Smooth muscle cell (in vitro differentiated cells): ENCODE data around the gene PAFAH1B2. TPM values are rescaled to one million over a fixed set of nuclear protein-coding genes. Genes with fewer than 3 reads are reported as not detected.

ENCODE experiments used
- DNase-seq: peaks from one replicate; lab custom pipeline; 2025; ENCODE audit not compliant: unreplicated experiment; lab: John Stamatoyannopoulos, UW
- H2AFZ ChIP-seq: fragments of 200-600 bp; sonication (generic); 2 replicates; pipeline ENCODE4 v1.6.0; 2016; ENCODE audit warnings: antibody characterized with exemption, low read depth, mild to moderate bottlenecking
- H3F3A ChIP-seq: fragments of 200-600 bp; sonication (generic); 2 replicates; pipeline ENCODE4 v1.6.0; 2017; ENCODE audit warnings: antibody characterized with exemption, low read depth
- H3K27ac ChIP-seq: fragments of 200-600 bp; sonication (generic); 2 replicates; pipeline ENCODE4 v1.5.1; 2016; ENCODE audit warnings: low read depth, mild to moderate bottlenecking
- H3K27me3 ChIP-seq: fragments of 200-600 bp; sonication (generic); 2 replicates; pipeline ENCODE4 v1.6.1; 2016; ENCODE audit warnings: low read depth, mild to moderate bottlenecking
- H3K36me3 ChIP-seq: fragments of 200-600 bp; sonication (generic); 2 replicates; pipeline ENCODE4 v1.5.1; 2016; ENCODE audit warnings: low read depth
- H3K4me1 ChIP-seq: fragments of 200-600 bp; sonication (generic); 2 replicates; pipeline ENCODE4 v1.5.1; 2016; ENCODE audit warnings: low read depth
- H3K4me2 ChIP-seq: fragments of 200-600 bp; sonication (generic); 2 replicates; pipeline ENCODE4 v1.6.0; 2016; ENCODE audit warnings: mild to moderate bottlenecking
- H3K4me3 ChIP-seq: fragments of 200-600 bp; sonication (generic); 2 replicates; pipeline ENCODE4 v1.5.1; 2016; ENCODE audit warnings: mild to moderate bottlenecking
- H3K79me2 ChIP-seq: fragments of 200-600 bp; sonication (generic); 2 replicates; pipeline ENCODE4 v1.6.0; 2016; ENCODE audit warnings: low read depth, mild to moderate bottlenecking
- H3K9ac ChIP-seq: fragments of 200-600 bp; sonication (generic); 2 replicates; pipeline ENCODE4 v1.6.0; 2016; ENCODE audit warnings: low read depth
- H3K9me3 ChIP-seq: fragments of 200-600 bp; sonication (generic); replicated peaks from 2 replicates; pipeline ENCODE4 v1.5.1; 2016; ENCODE audit warnings: low read depth
- H4K20me1 ChIP-seq: fragments of 200-600 bp; sonication (generic); 2 replicates; pipeline ENCODE4 v1.6.0; 2016; ENCODE audit warnings: low read depth
- CTCF ChIP-seq: fragments of 200-600 bp; sonication (generic); IDR thresholded peaks from 2 replicates; pipeline ENCODE4 v1.5.1; 2017; ENCODE audit warnings: borderline replicate concordance, mild to moderate bottlenecking, antibody characterized with exemption; ENCODE audit not compliant: insufficient read depth, poor library complexity, severe bottlenecking
- WGBS: methylation state at CpG from one replicate; pipeline ENCODE4 v1.1.7; 2016; ENCODE audit warnings: low lambda C conversion rate; 5-methylcytosine and 5-hydroxymethylcytosine counted together
- polyA plus RNA-seq: library from polyadenylated mRNA; unstranded; fragments of >200 nt; fragmentation: Nextera tagmentation; extraction: Ambion mirVana; gene quantifications from 2 replicates; pipeline ENCODE4 v1.2.1, GENCODE V29; 2016
- total RNA-seq: library from RNA; depleted of rRNA; stranded (reverse); fragments of >200 nt; gene quantifications from 2 replicates; pipeline ENCODE4 v1.2.3, GENCODE V29; 2014

PAFAH1B2 gene
- total and polyA plus RNA-seq, 2 experiments from 2014 or later, result 30.7 to 146 TPM

DNA sequence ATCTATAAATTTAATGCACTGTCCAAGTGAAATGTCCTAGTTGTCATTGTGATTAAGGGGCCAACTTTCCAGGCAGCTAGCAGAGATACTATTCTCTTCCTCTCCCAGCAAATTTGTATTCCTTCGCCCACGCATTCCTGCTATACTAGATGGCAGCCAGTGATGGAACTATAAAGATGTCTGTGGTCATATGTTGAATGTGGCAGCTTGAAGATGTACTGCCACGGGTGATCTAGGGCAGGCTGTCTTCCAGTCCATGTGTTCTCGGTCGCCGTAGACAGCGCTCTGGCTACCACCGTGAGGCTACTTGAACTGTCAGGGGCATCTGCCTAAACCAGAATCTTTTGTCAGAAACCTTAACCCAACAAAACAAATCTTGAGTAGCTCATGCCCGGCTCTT lies 26.1 kb downstream of the PAFAH1B2 start:
- Histone ChIP-seq H3F3A (peaks cover 43% of the 10 kb centered on the region), H3K4me3 (no peak overlapping the region), H3K4me1 (peaks cover 39% of the 10 kb centered on the region), H4K20me1 (peaks cover 78% of the 10 kb centered on the region), H3K79me2 (peaks cover 26% of the 10 kb centered on the region), H3K9ac (no peak overlapping the region), H2AFZ (no peak overlapping the region), H3K27ac (peak overlapping the region; percentile 80), H3K9me3 (no peaks in the 10 kb centered on the region), H3K4me2 (peak overlapping the region; percentile 63), H3K27me3 (no peaks in the 10 kb centered on the region), H3K36me3 (peaks cover 27% of the 10 kb centered on the region)
- DNase-seq, result no peak
- no peak for TF ChIP-seq CTCF
- WGBS, result 60% methylated on average over 9 of the region's 9 CpGs

DNA sequence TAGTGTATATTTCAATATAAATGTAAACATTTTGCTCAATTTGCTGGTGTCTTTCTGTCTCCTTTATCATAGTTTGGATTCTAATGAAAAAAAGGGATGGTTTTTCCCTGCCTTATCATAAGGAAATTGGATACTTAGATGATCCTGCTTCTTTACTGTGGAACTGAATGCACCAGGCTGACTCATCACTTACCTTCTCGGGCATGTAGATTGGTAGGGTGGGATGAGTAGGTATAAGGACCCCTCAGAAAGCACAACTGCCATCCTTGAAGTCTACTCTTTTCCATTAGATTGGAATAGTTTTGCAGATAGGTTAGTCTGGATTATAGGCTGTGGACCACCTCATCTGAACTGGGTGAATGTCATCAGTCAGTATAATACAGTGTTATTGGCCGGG lies 26.9 kb downstream of the PAFAH1B2 start:
- peaks cover 27% of the 10 kb centered on the region for H3K36me3 ChIP-seq
- H2AFZ ChIP-seq, result no peak overlapping the region
- peak overlapping the region; percentile 63 for H3K4me2 ChIP-seq
- peak overlapping the region; percentile 80 for H3K27ac ChIP-seq
- WGBS, result 63% methylated on average over 2 of the region's 2 CpGs
- peaks cover 70% of the 10 kb centered on the region for H4K20me1 ChIP-seq
- TF ChIP-seq CTCF, result no peak
- H3F3A ChIP-seq, result peaks cover 43% of the 10 kb centered on the region
- H3K9ac ChIP-seq, result no peak overlapping the region
- DNase-seq, result no peak
- H3K79me2 ChIP-seq, result peaks cover 18% of the 10 kb centered on the region
- peaks cover 39% of the 10 kb centered on the region for H3K4me1 ChIP-seq
- no peak overlapping the region for H3K4me3 ChIP-seq
- H3K27me3 ChIP-seq, result no peaks in the 10 kb centered on the region
- no peaks in the 10 kb centered on the region for H3K9me3 ChIP-seq

- Histone ChIP-seq H3K4me3 (no peak overlapping the region), H3K27me3 (no peaks in the 10 kb centered on the region), H3F3A (peaks cover 43% of the 10 kb centered on the region), H4K20me1 (peaks cover 64% of the 10 kb centered on the region), H3K9ac (no peak overlapping the region), H3K36me3 (peaks cover 22% of the 10 kb centered on the region), H3K4me1 (peaks cover 39% of the 10 kb centered on the region), H3K9me3 (no peaks in the 10 kb centered on the region), H3K27ac (peak overlapping the region; percentile 80), H2AFZ (no peak overlapping the region), H3K79me2 (peaks cover 13% of the 10 kb centered on the region), H3K4me2 (peak overlapping the region; percentile 79)
- 43% methylated on average over 14 of the region's 14 CpGs for WGBS
- no peak for DNase-seq
- no peak for TF ChIP-seq CTCF
Observed at GRCh38 chr11:117171404-117172061, 27.4 kb downstream of the PAFAH1B2 start.
